T-helper 2 cell treated with Interferon-gamma antibody and Interleukin-4, amounts not matched to agents 5 μg/mL and 100 μg/mL, for 36 hours (primary cell): ENCODE data around the gene TUBB3.

Experiments
- DNase-seq: peaks from one replicate; pipeline ENCODE4 v3.0.0; 2021; ENCODE audit warnings: low spot score
- H3K27ac Mint-ChIP-seq: one replicate; pipeline ENCODE4 v1.8.0; 2021; ENCODE audit warnings: mild to moderate bottlenecking, mixed read lengths
- H3K27me3 Mint-ChIP-seq: one replicate; pipeline ENCODE4 v1.8.0; 2021; ENCODE audit warnings: low read depth, mixed read lengths
- H3K36me3 Mint-ChIP-seq: one replicate; pipeline ENCODE4 v1.8.0; 2021; ENCODE audit warnings: low read depth, mixed read lengths
- H3K4me1 Mint-ChIP-seq: one replicate; pipeline ENCODE4 v1.8.0; 2021; ENCODE audit warnings: low read depth, mixed read lengths
- H3K4me3 Mint-ChIP-seq: one replicate; pipeline ENCODE4 v1.8.0; 2022; ENCODE audit warnings: mild to moderate bottlenecking, moderate library complexity, mixed read lengths
- H3K9me3 Mint-ChIP-seq: one replicate; pipeline ENCODE4 v1.8.0; 2021; ENCODE audit warnings: mixed read lengths

TUBB3 gene

DNA sequence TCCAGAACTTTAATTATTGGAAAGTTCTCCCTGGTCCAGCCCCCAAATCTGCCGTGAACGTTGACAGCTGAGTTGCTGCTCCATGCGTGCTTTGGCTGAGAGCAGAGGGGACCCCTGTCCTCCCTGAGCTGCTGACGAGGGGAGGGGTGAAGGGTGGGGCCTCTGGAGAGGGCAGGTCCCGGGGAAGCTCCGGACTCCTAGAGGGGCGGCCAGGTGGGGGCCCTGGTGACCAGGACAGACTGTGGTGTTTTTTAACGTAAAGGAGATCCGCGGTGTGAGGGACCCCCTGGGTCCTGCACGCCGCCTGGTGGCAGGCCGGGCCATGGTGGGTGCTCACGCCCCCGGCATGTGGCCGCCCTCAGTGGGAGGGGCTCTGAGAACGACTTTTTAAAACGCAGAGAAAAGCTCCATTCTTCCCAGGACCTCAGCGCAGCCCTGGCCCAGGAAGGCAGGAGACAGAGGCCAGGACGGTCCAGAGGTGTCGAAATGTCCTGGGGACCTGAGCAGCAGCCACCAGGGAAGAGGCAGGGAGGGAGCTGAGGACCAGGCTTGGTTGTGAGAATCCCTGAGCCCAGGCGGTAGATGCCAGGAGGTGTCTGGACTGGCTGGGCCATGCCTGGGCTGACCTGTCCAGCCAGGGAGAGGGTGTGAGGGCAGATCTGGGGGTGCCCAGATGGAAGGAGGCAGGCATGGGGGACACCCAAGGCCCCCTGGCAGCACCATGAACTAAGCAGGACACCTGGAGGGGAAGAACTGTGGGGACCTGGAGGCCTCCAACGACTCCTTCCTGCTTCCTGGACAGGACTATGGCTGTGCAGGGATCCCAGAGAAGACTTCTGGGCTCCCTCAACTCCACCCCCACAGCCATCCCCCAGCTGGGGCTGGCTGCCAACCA, 4.4 kb upstream of the TUBB3 start, which contains the start of gene MC1R:
Gene MC1R (plus strand): TSS at position 410 of the 895 bp plus-strand sequence. CDS start 397 bp downstream, at position 807.
- H3K9me3 Mint-ChIP-seq = no peaks in the 10 kb centered on the region
- H3K27me3 Mint-ChIP-seq = peaks cover 24% of the 10 kb centered on the region
- H3K4me3 Mint-ChIP-seq = peak within 1 kb of the TSS; percentile 79
- no peak for DNase-seq
- H3K36me3 Mint-ChIP-seq = peaks cover 10% of the 10 kb centered on the region
- H3K4me1 Mint-ChIP-seq = peaks cover 25% of the 10 kb centered on the region
- peak within 1 kb of the TSS; percentile 84 for H3K27ac Mint-ChIP-seq

DNA sequence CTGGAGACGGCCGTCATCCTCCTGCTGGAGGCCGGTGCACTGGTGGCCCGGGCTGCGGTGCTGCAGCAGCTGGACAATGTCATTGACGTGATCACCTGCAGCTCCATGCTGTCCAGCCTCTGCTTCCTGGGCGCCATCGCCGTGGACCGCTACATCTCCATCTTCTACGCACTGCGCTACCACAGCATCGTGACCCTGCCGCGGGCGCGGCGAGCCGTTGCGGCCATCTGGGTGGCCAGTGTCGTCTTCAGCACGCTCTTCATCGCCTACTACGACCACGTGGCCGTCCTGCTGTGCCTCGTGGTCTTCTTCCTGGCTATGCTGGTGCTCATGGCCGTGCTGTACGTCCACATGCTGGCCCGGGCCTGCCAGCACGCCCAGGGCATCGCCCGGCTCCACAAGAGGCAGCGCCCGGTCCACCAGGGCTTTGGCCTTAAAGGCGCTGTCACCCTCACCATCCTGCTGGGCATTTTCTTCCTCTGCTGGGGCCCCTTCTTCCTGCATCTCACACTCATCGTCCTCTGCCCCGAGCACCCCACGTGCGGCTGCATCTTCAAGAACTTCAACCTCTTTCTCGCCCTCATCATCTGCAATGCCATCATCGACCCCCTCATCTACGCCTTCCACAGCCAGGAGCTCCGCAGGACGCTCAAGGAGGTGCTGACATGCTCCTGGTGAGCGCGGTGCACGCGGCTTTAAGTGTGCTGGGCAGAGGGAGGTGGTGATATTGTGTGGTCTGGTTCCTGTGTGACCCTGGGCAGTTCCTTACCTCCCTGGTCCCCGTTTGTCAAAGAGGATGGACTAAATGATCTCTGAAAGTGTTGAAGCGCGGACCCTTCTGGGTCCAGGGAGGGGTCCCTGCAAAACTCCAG, 3.4 kb upstream of the TUBB3 start:
- peak overlapping the region; percentile 39 for H3K4me3 Mint-ChIP-seq
- DNase-seq = no peak
- peaks cover 28% of the 10 kb centered on the region for H3K27me3 Mint-ChIP-seq
- H3K9me3 Mint-ChIP-seq = no peaks in the 10 kb centered on the region
- H3K4me1 Mint-ChIP-seq = peaks cover 25% of the 10 kb centered on the region
- peak overlapping the region; percentile 27 for H3K27ac Mint-ChIP-seq
- H3K36me3 Mint-ChIP-seq = peaks cover 3% of the 10 kb centered on the region

DNA sequence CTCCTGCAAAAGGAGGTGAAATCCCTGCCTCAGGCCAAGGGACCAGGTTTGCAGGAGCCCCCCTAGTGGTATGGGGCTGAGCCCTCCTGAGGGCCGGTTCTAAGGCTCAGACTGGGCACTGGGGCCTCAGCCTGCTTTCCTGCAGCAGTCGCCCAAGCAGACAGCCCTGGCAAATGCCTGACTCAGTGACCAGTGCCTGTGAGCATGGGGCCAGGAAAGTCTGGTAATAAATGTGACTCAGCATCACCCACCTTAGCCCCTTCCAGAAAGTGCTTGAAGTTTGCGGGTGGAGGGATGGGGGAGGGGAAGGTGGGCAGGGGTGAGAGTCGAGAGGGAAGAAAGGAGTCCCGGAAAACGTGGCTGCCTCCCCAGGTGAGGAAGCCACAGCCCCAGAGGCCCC, 2.4 kb upstream of the TUBB3 start:
- no peaks in the 10 kb centered on the region for H3K36me3 Mint-ChIP-seq
- no peak for DNase-seq
- H3K4me3 Mint-ChIP-seq = no peak overlapping the region
- H3K9me3 Mint-ChIP-seq = no peaks in the 10 kb centered on the region
- H3K27ac Mint-ChIP-seq = peak overlapping the region; percentile 41
- peaks cover 34% of the 10 kb centered on the region for H3K27me3 Mint-ChIP-seq
- H3K4me1 Mint-ChIP-seq = peaks cover 25% of the 10 kb centered on the region

DNA sequence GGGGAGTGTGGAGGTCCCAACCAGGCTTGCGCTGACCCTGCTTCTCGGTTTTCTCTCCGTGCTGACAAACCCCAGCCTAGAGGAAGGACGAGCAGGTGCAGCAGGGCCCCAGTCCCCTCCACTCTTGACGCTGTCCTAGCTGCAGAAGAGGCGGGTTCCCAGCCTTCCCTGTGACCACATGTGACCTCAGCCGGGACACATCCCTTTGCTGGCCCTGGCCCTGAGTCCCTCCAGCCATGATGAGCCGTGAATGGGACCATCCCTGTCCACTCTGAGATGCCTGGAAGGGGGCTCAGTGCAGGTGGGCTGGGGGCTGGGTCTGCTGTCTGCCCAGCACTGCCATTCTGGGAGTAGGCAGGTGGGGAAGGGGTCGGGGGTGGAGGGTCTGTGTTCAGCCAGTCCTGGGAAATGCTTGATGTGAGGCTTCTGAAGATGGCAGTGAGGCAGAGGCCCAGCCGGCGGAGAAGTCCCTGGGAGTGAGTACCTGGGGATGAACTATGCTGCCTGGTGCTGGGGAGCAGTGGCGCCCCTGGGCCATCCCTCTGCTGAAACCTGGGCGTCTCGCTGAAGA, 1.9 kb upstream of the TUBB3 start:
- no peaks in the 10 kb centered on the region for H3K36me3 Mint-ChIP-seq
- H3K27me3 Mint-ChIP-seq = peaks cover 34% of the 10 kb centered on the region
- H3K4me1 Mint-ChIP-seq = peaks cover 25% of the 10 kb centered on the region
- no peaks in the 10 kb centered on the region for H3K9me3 Mint-ChIP-seq
- H3K27ac Mint-ChIP-seq = no peak overlapping the region
- DNase-seq = no peak
- peak overlapping the region; percentile 79 for H3K4me3 Mint-ChIP-seq

DNA sequence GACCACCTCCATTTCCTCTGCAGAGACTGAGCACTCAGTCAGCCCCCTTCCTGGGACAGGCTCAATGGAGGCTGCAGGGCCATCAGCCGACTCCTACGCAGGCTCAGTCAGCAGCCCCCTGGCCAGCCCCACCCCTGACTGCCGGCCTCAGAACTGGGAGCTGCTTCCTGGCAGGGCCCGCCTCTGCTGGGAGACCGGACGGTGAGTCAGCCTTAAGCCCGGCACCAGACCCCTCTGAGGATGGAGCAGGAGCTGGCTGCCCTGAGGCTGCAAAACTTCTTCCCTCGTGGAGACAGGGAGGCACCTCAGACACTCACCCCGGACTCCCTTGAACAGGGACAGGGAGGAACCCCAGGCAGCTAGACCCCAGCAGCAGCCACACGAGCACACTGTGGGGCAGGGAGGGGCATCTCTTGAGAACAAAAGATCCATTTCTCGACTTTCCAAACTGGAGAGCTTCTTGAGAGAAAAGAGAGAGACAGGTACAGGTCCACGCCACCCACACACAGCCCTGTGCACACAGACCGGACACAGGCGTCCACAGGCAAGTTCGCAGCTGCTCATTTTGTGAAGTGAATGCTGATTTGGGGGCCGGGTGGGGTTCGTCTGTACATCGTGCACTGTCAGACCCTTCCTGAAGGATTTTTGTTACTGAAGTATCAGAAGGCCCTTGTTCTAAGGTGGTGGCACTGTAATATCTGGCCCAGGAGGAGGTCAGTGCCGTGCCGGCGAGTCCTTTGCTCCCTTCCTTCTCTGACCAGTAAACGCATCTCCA, 1.3 kb upstream of the TUBB3 start:
- DNase-seq = peak; percentile 41
- no peaks in the 10 kb centered on the region for H3K36me3 Mint-ChIP-seq
- peaks cover 29% of the 10 kb centered on the region for H3K4me1 Mint-ChIP-seq
- H3K4me3 Mint-ChIP-seq = peak overlapping the region; percentile 79
- H3K9me3 Mint-ChIP-seq = no peaks in the 10 kb centered on the region
- peak overlapping the region; percentile 69 for H3K27ac Mint-ChIP-seq
- peaks cover 35% of the 10 kb centered on the region for H3K27me3 Mint-ChIP-seq

DNA sequence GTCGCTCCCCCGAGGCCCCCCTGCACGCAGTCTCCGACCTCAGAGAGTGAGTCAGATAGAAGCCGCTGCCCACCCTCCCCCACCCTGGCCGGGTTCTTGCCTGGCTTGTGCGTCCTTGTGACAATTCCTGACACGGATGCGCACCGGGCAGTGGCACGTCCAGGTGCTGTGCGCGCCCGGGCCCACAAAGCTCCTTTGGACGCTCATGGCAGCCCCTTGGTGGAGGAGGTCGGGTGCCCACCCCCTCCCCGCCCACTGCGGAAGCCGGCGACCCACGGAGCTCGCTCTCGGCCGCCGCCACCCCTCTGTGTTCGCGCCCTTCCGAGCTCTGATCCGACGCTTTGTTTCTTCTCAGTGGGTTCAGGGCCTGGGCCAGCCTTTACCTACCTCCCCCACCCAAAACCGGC, 662 bp upstream of the TUBB3 start:
- no peaks in the 10 kb centered on the region for H3K9me3 Mint-ChIP-seq
- peaks cover 29% of the 10 kb centered on the region for H3K4me1 Mint-ChIP-seq
- peak overlapping the region; percentile 79 for H3K4me3 Mint-ChIP-seq
- H3K36me3 Mint-ChIP-seq = no peaks in the 10 kb centered on the region
- H3K27ac Mint-ChIP-seq = peak overlapping the region; percentile 45
- peaks cover 35% of the 10 kb centered on the region for H3K27me3 Mint-ChIP-seq
- peak; percentile 20 for DNase-seq

DNA sequence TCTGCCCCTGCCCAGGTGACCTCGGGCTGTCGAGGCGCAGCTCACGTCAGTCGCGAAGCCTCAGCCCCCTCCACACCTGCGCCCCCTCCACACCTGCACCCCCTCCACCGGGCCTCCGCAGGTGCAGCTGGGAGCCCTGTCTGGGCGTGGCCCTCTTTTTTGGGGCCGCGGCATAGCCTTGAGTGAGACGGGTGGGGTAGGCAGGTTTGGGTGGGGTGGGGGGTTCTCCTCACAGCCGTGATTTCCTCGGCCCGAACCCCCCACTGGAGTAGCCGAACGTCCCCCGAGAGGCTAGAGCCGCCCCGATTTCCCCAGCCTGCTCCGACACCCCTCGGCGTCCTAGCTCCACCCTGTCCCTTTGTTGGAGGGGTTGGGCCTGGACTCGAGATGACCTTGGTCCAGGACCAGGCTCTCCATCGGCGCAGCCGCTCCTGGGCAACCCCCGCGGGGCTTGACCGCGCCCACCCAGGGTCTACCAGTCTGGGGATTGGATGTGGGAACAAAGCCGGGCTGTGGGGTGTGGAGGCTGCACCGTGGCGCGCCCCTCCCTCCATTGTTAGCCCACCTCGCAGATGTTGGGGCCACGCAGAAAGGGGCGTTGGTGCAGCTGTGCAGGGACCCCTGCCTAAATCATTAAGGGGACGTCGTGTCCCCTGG, 626 bp downstream of the TUBB3 start:
- H3K36me3 Mint-ChIP-seq = no peaks in the 10 kb centered on the region
- no peaks in the 10 kb centered on the region for H3K9me3 Mint-ChIP-seq
- H3K27ac Mint-ChIP-seq = no peak overlapping the region
- no peak for DNase-seq
- peaks cover 22% of the 10 kb centered on the region for H3K4me1 Mint-ChIP-seq
- H3K4me3 Mint-ChIP-seq = no peak overlapping the region
- peaks cover 33% of the 10 kb centered on the region for H3K27me3 Mint-ChIP-seq

DNA sequence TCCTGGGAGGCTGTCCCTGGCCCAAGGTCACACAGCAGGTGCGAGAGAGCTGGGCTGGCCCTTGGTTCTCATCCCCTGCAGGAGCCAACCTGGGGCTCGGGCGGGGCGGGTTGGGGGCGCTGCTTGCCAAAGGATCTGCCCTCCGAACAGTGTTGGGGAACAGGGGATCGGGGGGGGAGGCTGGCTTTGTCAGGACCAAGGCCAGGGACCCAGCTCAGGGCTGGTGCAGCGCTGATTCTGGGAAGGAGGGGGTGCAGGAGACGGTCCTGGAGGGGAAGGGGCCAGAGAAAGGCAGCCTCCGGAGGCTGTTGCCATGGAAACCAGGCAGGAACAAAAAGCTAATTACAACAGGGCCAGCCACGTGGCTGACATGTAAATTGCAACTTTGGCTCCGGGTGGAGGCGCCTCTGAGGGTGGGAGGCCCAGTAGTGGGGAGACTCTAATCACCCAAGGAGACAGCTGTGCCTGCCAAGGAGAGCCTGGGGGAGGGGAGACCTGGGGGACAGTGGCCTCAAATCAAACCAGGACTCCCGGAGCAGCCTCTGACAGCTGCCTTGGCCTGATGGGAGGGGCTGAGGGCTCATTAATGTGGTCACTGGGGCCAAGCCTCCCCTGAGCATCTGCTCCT, 1.3 kb downstream of the TUBB3 start:
- Mint-ChIP-seq H3K4me1 (peaks cover 22% of the 10 kb centered on the region), H3K27me3 (peaks cover 33% of the 10 kb centered on the region), H3K36me3 (no peaks in the 10 kb centered on the region), H3K9me3 (no peaks in the 10 kb centered on the region), H3K27ac (no peak overlapping the region), H3K4me3 (peak overlapping the region; percentile 18)
- peak; percentile 18 for DNase-seq

DNA sequence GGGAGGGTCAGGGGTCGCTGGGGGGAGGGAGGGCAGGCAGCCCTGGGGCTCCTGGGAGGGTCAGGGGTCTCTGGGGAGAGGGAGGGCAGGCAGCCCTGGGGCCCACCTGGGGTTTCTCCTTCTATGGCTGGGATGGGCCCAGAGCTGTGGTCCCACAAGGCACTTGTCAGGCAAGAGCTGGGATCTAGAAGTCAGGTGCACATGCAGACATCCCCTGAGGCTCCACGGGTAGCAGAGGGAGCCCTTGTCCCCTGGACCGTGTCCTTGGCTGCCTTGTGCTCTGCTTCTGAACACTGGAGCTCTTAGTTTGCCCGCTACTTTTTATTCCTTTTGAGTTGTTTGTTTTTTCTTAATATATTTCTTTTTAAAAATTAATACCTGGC, 1.8 kb downstream of the TUBB3 start:
- H3K27me3 Mint-ChIP-seq = peaks cover 30% of the 10 kb centered on the region
- no peak overlapping the region for H3K4me3 Mint-ChIP-seq
- DNase-seq = no peak
- H3K27ac Mint-ChIP-seq = no peak overlapping the region
- H3K4me1 Mint-ChIP-seq = peaks cover 19% of the 10 kb centered on the region
- H3K36me3 Mint-ChIP-seq = no peaks in the 10 kb centered on the region
- H3K9me3 Mint-ChIP-seq = no peaks in the 10 kb centered on the region

DNA sequence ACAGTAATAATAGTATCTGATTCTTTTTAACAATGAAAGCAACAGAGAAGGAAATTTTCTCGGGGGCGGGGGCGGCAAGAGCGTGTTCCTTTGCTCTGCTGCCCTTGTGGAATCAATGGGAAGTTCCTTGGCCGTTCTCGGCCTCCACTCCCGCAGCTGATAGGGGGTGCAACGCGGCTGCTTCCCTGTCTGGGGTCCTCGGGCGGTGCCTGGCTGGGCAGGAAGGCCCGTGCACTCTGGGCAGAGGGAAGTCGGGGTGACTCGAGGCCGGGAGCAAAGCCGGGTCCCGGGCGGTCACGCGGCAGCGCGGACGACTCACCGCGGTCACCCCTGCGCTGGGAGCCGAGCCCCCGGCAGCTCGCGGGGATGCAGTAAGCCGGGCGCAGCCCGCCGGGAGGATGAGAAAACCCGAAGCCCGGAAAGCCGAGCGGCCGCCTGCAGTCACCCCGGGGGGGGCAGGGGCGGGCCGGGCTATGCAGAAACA, 2.5 kb downstream of the TUBB3 start:
- Mint-ChIP-seq H3K27me3 (peaks cover 24% of the 10 kb centered on the region), H3K36me3 (no peaks in the 10 kb centered on the region), H3K4me3 (peak overlapping the region; percentile 43), H3K9me3 (no peaks in the 10 kb centered on the region), H3K4me1 (peaks cover 15% of the 10 kb centered on the region), H3K27ac (no peak overlapping the region)
- DNase-seq = no peak

DNA sequence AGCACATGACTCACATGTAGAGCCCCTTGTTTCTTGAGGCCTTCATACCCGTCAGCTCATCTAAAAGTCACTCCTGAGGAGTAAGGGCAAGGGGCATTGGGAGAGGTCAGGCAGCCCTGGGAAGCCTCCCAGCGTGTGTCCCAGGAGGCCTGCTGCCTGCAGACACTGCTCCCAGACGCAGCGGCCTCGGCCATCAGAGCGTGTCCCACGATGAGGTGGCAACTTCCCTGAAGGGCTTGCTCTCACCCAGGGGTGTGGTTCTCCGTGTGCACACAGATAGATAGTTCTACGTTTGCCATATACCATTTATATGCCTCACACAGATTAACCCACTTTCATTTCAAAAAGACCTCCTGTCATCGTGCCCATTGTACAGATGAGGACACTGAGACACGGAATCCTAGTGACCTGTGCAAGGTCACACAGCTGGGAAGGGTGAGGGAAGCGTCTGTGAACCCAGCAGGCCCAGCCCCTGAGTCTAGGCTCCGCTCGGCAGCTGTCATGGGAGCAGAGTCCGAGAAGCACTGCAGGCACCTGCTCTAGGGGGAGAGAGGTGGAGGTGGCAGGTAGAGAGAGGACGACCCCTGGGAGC, 8.3 kb downstream of the TUBB3 start:
- H3K4me1 Mint-ChIP-seq = peaks cover 3% of the 10 kb centered on the region
- DNase-seq = no peak
- no peak overlapping the region for H3K4me3 Mint-ChIP-seq
- no peak overlapping the region for H3K27ac Mint-ChIP-seq
- no peaks in the 10 kb centered on the region for H3K36me3 Mint-ChIP-seq
- H3K27me3 Mint-ChIP-seq = peaks cover 2% of the 10 kb centered on the region
- H3K9me3 Mint-ChIP-seq = no peaks in the 10 kb centered on the region

DNA sequence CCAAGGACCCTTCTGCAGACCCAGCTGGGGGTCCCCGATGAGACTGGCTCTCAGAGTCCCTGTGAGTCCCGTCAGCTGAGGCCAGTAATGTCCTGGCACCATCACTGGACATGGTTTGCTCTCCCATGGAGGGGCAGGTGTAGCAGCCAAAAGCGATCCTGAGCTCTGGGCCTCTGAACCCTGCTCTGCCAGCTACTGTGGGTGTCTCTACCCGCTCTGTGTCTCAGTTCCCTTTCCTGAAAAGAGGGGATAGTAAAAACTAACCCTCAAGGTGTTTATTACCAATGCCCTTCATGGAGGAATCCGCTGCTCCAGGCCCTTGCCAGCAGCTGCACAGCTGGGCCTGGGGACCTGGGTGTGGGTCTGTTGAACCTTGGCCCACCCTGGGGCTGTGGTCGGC, 8.8 kb downstream of the TUBB3 start:
- no peak for DNase-seq
- Mint-ChIP-seq H3K9me3 (no peaks in the 10 kb centered on the region), H3K27ac (no peak overlapping the region), H3K36me3 (no peaks in the 10 kb centered on the region), H3K27me3 (no peaks in the 10 kb centered on the region), H3K4me3 (no peak overlapping the region), H3K4me1 (no peaks in the 10 kb centered on the region)
